ENCODE results near the gene STAC3. TPM values are rescaled to one million over a fixed set of nuclear protein-coding genes. Genes with fewer than 3 reads are reported as not detected.

Gene STAC3
- total and polyA plus RNA-seq, 2 donors from 2014 or later = 1.5 to 3.1 TPM

DNA sequence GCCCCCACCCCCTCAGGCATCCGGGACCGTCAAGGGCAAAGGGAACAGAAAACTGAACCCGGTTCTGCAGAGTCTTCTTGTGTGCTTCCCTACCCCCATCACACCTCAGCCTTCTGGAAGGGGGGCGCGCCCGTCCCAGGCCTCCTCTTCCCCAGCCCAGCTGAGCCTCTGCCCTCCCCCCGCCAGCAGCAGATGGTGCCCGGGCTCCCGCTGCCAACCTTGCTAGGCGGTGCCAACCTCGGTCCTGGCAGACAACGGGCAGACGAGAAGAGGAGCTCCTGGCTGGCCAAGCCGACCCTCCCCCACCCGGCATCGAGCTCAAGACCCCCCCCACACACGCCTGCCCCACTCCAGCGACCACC is 8.7 kb downstream of the STAC3 start:
- intact Hi-C loops (cut with DNase I) = no loop called here

DNA sequence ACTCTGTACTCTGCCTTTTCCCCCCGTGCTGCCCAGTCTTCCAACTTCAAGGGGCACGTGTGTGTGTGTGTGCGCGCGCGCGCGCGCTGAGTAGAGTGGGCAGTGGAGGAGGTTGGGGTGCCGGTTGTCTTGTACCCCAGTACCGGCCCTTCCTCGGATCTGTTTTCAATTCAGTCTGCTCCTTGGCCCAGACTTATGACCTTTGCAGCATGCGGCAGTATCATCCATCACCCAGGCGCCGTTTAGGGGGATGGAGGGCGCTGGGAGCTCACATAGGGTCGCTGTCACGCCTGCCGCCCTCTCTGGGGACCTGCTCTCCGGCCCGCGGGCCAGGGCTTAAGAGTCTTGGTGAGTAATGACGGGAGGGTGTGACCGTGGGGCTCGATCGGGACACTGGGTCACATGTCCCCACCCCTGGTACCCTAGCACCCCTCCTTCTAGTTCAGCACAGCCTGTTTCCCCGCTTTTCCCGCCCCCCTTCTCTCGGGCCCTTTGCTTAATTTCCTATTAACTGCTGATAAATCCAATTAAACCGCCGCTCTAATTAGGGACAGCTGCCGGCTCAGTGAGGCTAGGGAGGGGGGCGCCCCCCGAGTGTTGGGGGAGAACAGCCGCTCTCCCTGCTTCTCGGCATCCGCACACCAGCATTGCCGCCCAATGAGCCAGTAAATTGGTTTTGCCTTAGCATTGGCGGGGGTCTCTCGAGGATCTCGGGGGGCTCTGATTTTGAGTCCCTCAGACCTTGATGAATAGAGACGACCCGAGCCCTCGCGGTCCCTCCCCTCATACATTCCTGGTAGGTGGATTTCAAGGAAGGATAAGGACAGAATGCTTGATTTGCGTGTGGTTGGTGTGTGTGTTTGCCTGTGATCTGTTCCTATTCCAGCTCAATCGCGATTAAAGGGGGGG is 9.3 kb downstream of the STAC3 start:
- intact Hi-C loops (cut with DNase I) = no loop called here
- no peaks in the 10 kb centered on the region for H3K9me3 ChIP-seq (ENCODE audit: control insufficient read depth in 2 of 3, insufficient read depth in 1 of 3, low read length in 3 of 3)
- peak in 1 of 5 donors; percentile 69 for DNase-seq
- peaks cover 3 to 35% (median 4%) of the 10 kb centered on the region in 3 donors for H3K4me1 ChIP-seq (ENCODE audit: control insufficient read depth in 2 of 3, insufficient read depth in 2 of 3, low read depth in 1 of 3, low read length in 3 of 3)
- no peaks in the 10 kb centered on the region for H3K36me3 ChIP-seq (ENCODE audit: control insufficient read depth in 2 of 3, insufficient read depth in 3 of 3, low read length in 3 of 3)
- TF ChIP-seq, protein P1, sequence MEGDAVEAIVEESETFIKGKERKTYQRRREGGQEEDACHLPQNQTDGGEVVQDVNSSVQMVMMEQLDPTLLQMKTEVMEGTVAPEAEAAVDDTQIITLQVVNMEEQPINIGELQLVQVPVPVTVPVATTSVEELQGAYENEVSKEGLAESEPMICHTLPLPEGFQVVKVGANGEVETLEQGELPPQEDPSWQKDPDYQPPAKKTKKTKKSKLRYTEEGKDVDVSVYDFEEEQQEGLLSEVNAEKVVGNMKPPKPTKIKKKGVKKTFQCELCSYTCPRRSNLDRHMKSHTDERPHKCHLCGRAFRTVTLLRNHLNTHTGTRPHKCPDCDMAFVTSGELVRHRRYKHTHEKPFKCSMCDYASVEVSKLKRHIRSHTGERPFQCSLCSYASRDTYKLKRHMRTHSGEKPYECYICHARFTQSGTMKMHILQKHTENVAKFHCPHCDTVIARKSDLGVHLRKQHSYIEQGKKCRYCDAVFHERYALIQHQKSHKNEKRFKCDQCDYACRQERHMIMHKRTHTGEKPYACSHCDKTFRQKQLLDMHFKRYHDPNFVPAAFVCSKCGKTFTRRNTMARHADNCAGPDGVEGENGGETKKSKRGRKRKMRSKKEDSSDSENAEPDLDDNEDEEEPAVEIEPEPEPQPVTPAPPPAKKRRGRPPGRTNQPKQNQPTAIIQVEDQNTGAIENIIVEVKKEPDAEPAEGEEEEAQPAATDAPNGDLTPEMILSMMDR (IDR thresholded peaks at IDR 0.05; ENCODE audit: borderline replicate concordance, extremely low read depth, insufficient read depth) = no peak
- FAIRE-seq = no peak
- peaks cover 35% of the 10 kb centered on the region for H3K27me3 ChIP-seq (ENCODE audit: control insufficient read depth, insufficient read depth, low read length)
- no peak overlapping the region for H3K9ac ChIP-seq (ENCODE audit: low read length in 3 of 3)
- no peak overlapping the region for H3K27ac ChIP-seq (ENCODE audit: low read depth in 2 of 2, low read length in 2 of 2)
- no peak overlapping the region for H3K4me3 ChIP-seq (ENCODE audit: low read length in 3 of 3)

More for the DNA sequence above, 8.7 kb downstream of the STAC3 start:
- DNase-seq (no peak), FAIRE-seq (no peak)
- Histone ChIP-seq H3K27ac (ENCODE audit: low read depth in 2 of 2, low read length in 2 of 2) (no peak overlapping the region), H3K36me3 (ENCODE audit: control insufficient read depth in 2 of 3, insufficient read depth in 3 of 3, low read length in 3 of 3) (no peaks in the 10 kb centered on the region), H3K9me3 (ENCODE audit: control insufficient read depth in 2 of 3, insufficient read depth in 1 of 3, low read length in 3 of 3) (no peaks in the 10 kb centered on the region), H3K4me3 (ENCODE audit: low read length in 3 of 3) (no peak overlapping the region), H3K27me3 (ENCODE audit: control insufficient read depth, insufficient read depth, low read length) (peaks cover 32% of the 10 kb centered on the region), H3K9ac (ENCODE audit: low read length in 3 of 3) (no peak overlapping the region), H3K4me1 (ENCODE audit: control insufficient read depth in 2 of 3, insufficient read depth in 2 of 3, low read depth in 1 of 3, low read length in 3 of 3) (peaks cover 3 to 35% (median 4%) of the 10 kb centered on the region in 3 donors)
- TF ChIP-seq, protein P1 (IDR thresholded peaks at IDR 0.05; ENCODE audit: borderline replicate concordance, extremely low read depth, insufficient read depth) = no peak

DNA sequence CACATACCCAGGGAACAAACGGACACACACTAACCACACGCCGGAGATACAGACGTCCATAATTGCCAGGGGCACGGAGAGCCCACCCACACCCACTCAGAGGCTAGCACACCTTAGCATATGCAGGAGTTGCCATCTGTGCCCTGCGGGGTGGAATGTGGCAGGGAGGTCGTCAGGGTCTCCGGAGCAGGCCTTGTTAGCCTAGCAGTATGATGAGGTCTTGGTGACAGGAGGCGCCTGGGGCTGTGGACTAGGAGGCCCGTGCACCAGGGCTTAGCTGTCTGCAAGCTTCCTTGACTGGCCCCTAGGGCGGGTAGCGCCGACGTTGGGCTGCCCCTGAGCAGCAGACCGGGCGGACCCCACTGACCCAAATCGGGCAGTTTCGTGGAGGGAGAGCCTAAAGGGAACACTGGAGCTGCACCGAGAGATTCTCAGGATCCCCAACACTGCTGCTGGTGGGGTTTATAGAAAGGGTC is 10.0 kb downstream of the STAC3 start:
- H3K9ac ChIP-seq (ENCODE audit: low read length in 3 of 3) = no peak overlapping the region
- peaks cover 3 to 35% (median 4%) of the 10 kb centered on the region in 3 donors for H3K4me1 ChIP-seq (ENCODE audit: control insufficient read depth in 2 of 3, insufficient read depth in 2 of 3, low read depth in 1 of 3, low read length in 3 of 3)
- H3K4me3 ChIP-seq (ENCODE audit: low read length in 3 of 3) = peak overlapping the region in 1 of 3 donors; percentile 16
- intact Hi-C loops (cut with DNase I) = no loop called here
- TF ChIP-seq, protein P1 (IDR thresholded peaks at IDR 0.05; ENCODE audit: borderline replicate concordance, extremely low read depth, insufficient read depth) = no peak
- no peaks in the 10 kb centered on the region for H3K9me3 ChIP-seq (ENCODE audit: control insufficient read depth in 2 of 3, insufficient read depth in 1 of 3, low read length in 3 of 3)
- DNase-seq (peak in 2 of 5 donors; percentile 35 to 76), FAIRE-seq (no peak)
- H3K27ac ChIP-seq (ENCODE audit: low read depth in 2 of 2, low read length in 2 of 2) = no peak overlapping the region
- peaks cover 35% of the 10 kb centered on the region for H3K27me3 ChIP-seq (ENCODE audit: control insufficient read depth, insufficient read depth, low read length)
- H3K36me3 ChIP-seq (ENCODE audit: control insufficient read depth in 2 of 3, insufficient read depth in 3 of 3, low read length in 3 of 3) = no peaks in the 10 kb centered on the region

Measured in kidney (tissue), 14 donors.